SK-N-SH (cell line): ENCODE results near the gene NECTIN3. TPM values are rescaled to one million over a fixed set of nuclear protein-coding genes. Genes with fewer than 3 reads are reported as not detected.

Source experiments
- CTCF ChIA-PET: fragments of 300-600, 350-600 bp; formaldehyde crosslinking; extraction: SDS; loops from one replicate; lab custom pipeline; 2021; lab: Yijun Ruan, JAX
- POLR2A ChIA-PET: fragments of 350-600 bp; sonication (Branson Sonifier 250); formaldehyde crosslinking; extraction: SDS; loops from one replicate; lab custom pipeline; 2020; ENCODE audit warnings: antibody characterized with exemption, inconsistent platforms; lab: Yijun Ruan, JAX
- DNase-seq: peaks from one replicate; pipeline ENCODE4 v3.0.0; 2012
- H2AFZ ChIP-seq: fragments of 200-600 bp; sonication (generic); 2 replicates; pipeline ENCODE4 v1.8.1; 2016; ENCODE audit warnings: antibody characterized with exemption, mild to moderate bottlenecking, low read depth
- H3F3A ChIP-seq: fragments of 200-600 bp; sonication (generic); replicated peaks from 2 replicates; pipeline ENCODE3; 2016; ENCODE audit warnings: antibody characterized with exemption, mild to moderate bottlenecking; ENCODE audit not compliant: insufficient read depth
- H3K27ac ChIP-seq, 2 experiments: fragments of 200-500 bp in 1 of 2; fragments of 200-600 bp in 1 of 2; sonication (Bioruptor generic) in 1 of 2; sonication (generic), shearing (Covaris generic) in 1 of 2; 2 replicates each; pipeline versions ENCODE4 v1.5.1 to v1.6.1; 2014 to 2016; ENCODE audit warnings: low read depth in 2 of 2, inconsistent platforms in 1 of 2, low read length in 1 of 2, mild to moderate bottlenecking in 1 of 2, mixed read lengths in 1 of 2
- H3K27me3 ChIP-seq: fragments of 200-600 bp; sonication (generic), shearing (Covaris generic); 2 replicates; pipeline ENCODE4 v1.6.1; 2016; ENCODE audit warnings: mixed run types; ENCODE audit not compliant: insufficient read depth
- H3K36me3 ChIP-seq, 2 experiments: fragments of 200-500 bp in 1 of 2; fragments of 200-600 bp in 1 of 2; sonication (Bioruptor generic) in 1 of 2; sonication (generic) in 1 of 2; replicated peaks in 1 of 2; 2 replicates each; pipeline versions ENCODE3 to v1.5.1; 2014 to 2016; ENCODE audit warnings: low read length in 1 of 2, mild to moderate bottlenecking in 1 of 2; ENCODE audit not compliant: insufficient read depth in 2 of 2, control insufficient read depth in 1 of 2
- H3K4me1 ChIP-seq, 2 experiments: fragments of 200-500 bp in 1 of 2; fragments of 200-600 bp in 1 of 2; sonication (Bioruptor generic) in 1 of 2; sonication (generic), shearing (Covaris generic) in 1 of 2; 2 replicates each; pipeline versions ENCODE4 v1.5.1 to v1.6.1; 2014 to 2016; ENCODE audit warnings: low read depth in 1 of 2, low read length in 1 of 2, mixed run types in 1 of 2; ENCODE audit not compliant: insufficient read depth in 2 of 2, control insufficient read depth in 1 of 2
- H3K4me2 ChIP-seq: fragments of 200-600 bp; sonication (generic), shearing (Covaris generic); 2 replicates; pipeline ENCODE4 v1.6.1; 2017; ENCODE audit warnings: mixed run types
- H3K4me3 ChIP-seq, 2 experiments: fragments of 200-500 bp in 1 of 2; fragments of 200-600 bp in 1 of 2; sonication (Bioruptor generic) in 1 of 2; sonication (generic), shearing (Covaris generic) in 1 of 2; 2 replicates each; pipeline versions ENCODE4 v1.5.1 to v1.8.1; 2014 to 2016; ENCODE audit warnings: low read depth in 2 of 2, inconsistent platforms in 1 of 2, low read length in 1 of 2, mild to moderate bottlenecking in 1 of 2, mixed read lengths in 1 of 2, moderate library complexity in 1 of 2
- H3K79me2 ChIP-seq: fragments of 200-600 bp; sonication (generic); 2 replicates; pipeline ENCODE4 v1.8.1; 2017; ENCODE audit warnings: mild to moderate bottlenecking; ENCODE audit not compliant: insufficient read depth
- H3K9ac ChIP-seq: fragments of 200-600 bp; sonication (generic); 2 replicates; pipeline ENCODE4 v1.6.1; 2017; ENCODE audit warnings: mixed run types
- H3K9me2 ChIP-seq: fragments of 200-600 bp; sonication (generic); 2 replicates; pipeline ENCODE4 v1.6.1; 2017; ENCODE audit warnings: mixed run types
- H3K9me3 ChIP-seq: fragments of 200-600 bp; sonication (generic); 2 replicates; pipeline ENCODE4 v1.6.1; 2017; ENCODE audit warnings: mixed run types, mild to moderate bottlenecking, moderate library complexity
- H4K20me1 ChIP-seq: fragments of 200-600 bp; sonication (generic); 2 replicates; pipeline ENCODE4 v1.6.1; 2017; ENCODE audit warnings: mild to moderate bottlenecking, mixed run types; ENCODE audit not compliant: insufficient read depth
- CHD2 ChIP-seq: fragments of 150-350 bp; IDR thresholded peaks from 2 replicates; pipeline ENCODE4 v1.6.1; 2018; ENCODE audit warnings: low read length; ENCODE audit not compliant: partially characterized antibody
- CTCF ChIP-seq: fragments of 200-600 bp; sonication (generic); IDR thresholded peaks from 2 replicates; pipeline ENCODE4 v1.6.1; 2017; ENCODE audit warnings: antibody characterized with exemption, mild to moderate bottlenecking, moderate library complexity
- ELF1 ChIP-seq: IDR thresholded peaks from 2 replicates; pipeline ENCODE4 v1.4.0; 2012
- EP300 ChIP-seq, 2 experiments: IDR thresholded peaks; 2 replicates each; pipeline versions ENCODE4 v1.4.0 to v1.6.1; 2012; ENCODE audit warnings: borderline replicate concordance in 1 of 2, low read depth in 1 of 2, low read length in 1 of 2
- EZH2phosphoT487 ChIP-seq: fragments of 200-600 bp; sonication (generic); IDR thresholded peaks from 2 replicates; pipeline ENCODE4 v1.6.1; 2017; ENCODE audit warnings: low read depth, mixed run types, mild to moderate bottlenecking, antibody characterized with exemption, moderate library complexity, borderline replicate concordance
- GABPA ChIP-seq: IDR thresholded peaks from 2 replicates; pipeline ENCODE4 v1.4.0; 2012; ENCODE audit warnings: low read depth, mild to moderate bottlenecking
- IRF3 ChIP-seq: fragments of 150-350 bp; IDR thresholded peaks from 2 replicates; pipeline ENCODE4 v1.6.1; 2016; ENCODE audit warnings: mild to moderate bottlenecking, low read depth, low read length
- JUND ChIP-seq: IDR thresholded peaks from 2 replicates; pipeline ENCODE4 v1.4.0; 2012
- NRF1 ChIP-seq: IDR thresholded peaks from 2 replicates; pipeline ENCODE4 v1.6.1; 2012; ENCODE audit warnings: low read depth, mild to moderate bottlenecking, low read length
- POLR2AphosphoS5 ChIP-seq: IDR thresholded peaks from 2 replicates; pipeline ENCODE4 v1.6.1; 2012; ENCODE audit warnings: low read depth, low read length
- RAD21 ChIP-seq: IDR thresholded peaks from 2 replicates; pipeline ENCODE4 v1.6.1; 2012; ENCODE audit warnings: mild to moderate bottlenecking, low read length
- RCOR1 ChIP-seq: fragments of 150-350 bp; IDR thresholded peaks from 2 replicates; pipeline ENCODE4 v1.6.1; 2017; ENCODE audit warnings: antibody characterized with exemption, low read length
- RFX5 ChIP-seq: IDR thresholded peaks from 2 replicates; pipeline ENCODE4 v1.6.1; 2012; ENCODE audit warnings: mild to moderate bottlenecking, improper control_type of control experiment, low read length
- RXRA ChIP-seq: IDR thresholded peaks from 2 replicates; pipeline ENCODE4 v1.4.0; 2012; ENCODE audit warnings: low read depth, mild to moderate bottlenecking, borderline replicate concordance
- SMC3 ChIP-seq: IDR thresholded peaks from 2 replicates; pipeline ENCODE4 v1.6.1; 2012; ENCODE audit warnings: low read depth, low read length, improper control_type of control experiment
- TAF1 ChIP-seq: IDR thresholded peaks from 2 replicates; pipeline ENCODE4 v1.6.1; 2012; ENCODE audit warnings: low read depth, mild to moderate bottlenecking, low read length, moderate library complexity, borderline replicate concordance
- TEAD4 ChIP-seq: IDR thresholded peaks from 2 replicates; pipeline ENCODE4 v1.4.0; 2012; ENCODE audit warnings: mild to moderate bottlenecking, borderline replicate concordance; ENCODE audit not compliant: insufficient read depth
- WGBS: methylation state at CpG from one replicate; pipeline ENCODE4 v1.1.6; 2017; ENCODE audit warnings: low lambda C conversion rate; 5-methylcytosine and 5-hydroxymethylcytosine counted together
- polyA plus RNA-seq, 3 experiments: library from polyadenylated mRNA; depleted of rRNA; stranded (reverse); fragments of >200 nt; gene quantifications; 2 replicates each; pipeline ENCODE4 v1.2.3, GENCODE V29; 2012

NECTIN3 gene
- polyA plus RNA-seq, 1 of the 3 experiments (the other 2 are of a cell fraction) = 8.9 TPM

- H3K9ac ChIP-seq = no peak overlapping the region
- H3K9me2 ChIP-seq = no peaks in the 10 kb centered on the region
- H3K79me2 ChIP-seq = peaks cover 100% of the 10 kb centered on the region
- H4K20me1 ChIP-seq = peaks cover 69% of the 10 kb centered on the region
- POLR2A ChIA-PET = no interaction called here
- H3K36me3 ChIP-seq = no peaks in the 10 kb centered on the region
- peak overlapping the region; percentile 33; the same call in 1 of the 2 replicates for H3K4me2 ChIP-seq
- H3K27ac ChIP-seq = peak overlapping the region in 1 of 2 experiments; percentile 33; a peak in 1 of 4 replicates
- H3K9me3 ChIP-seq = no peaks in the 10 kb centered on the region
- H3K4me3 ChIP-seq = peak overlapping the region in 1 of 2 experiments; percentile 12; a peak in 1 of 4 replicates
- CTCF ChIA-PET = interaction anchor here (0.5 to 3.0 kb wide), 34 partner anchors 10 to 1806 kb away, joined by 3 to 19 read pairs (median 3); partner anchors contain the start of gene NECTIN3
- TF ChIP-seq RFX5 (no peak), RAD21 (peak; percentile 72), SMC3 (peak; percentile 25; the same call in 1 of the 2 replicates), IRF3 (no peak), POLR2AphosphoS5 (no peak), ELF1 (no peak), EZH2phosphoT487 (no peak), CTCF (peak; percentile 74)
- TF ChIP-seq, all 33 proteins: peak for 3
- peak; percentile 30 for DNase-seq
- Histone ChIP-seq H3F3A (peaks cover 8% of the 10 kb centered on the region), H3K27me3 (no peaks in the 10 kb centered on the region), H2AFZ (no peak overlapping the region), H3K4me1 (peaks cover 0 to 12% of the 10 kb centered on the region in 2 experiments; a peak in 2 of 4 replicates)
- WGBS = 71% methylated on average over 1 of the region's 1 CpG
These were observed 8.8 kb downstream of the NECTIN3 start for GRCh38 chr3:111080413-111080812.

- H3K4me3 ChIP-seq = peak overlapping the region in 1 of 2 experiments; percentile 12; a peak in 1 of 4 replicates
- H4K20me1 ChIP-seq = peaks cover 69% of the 10 kb centered on the region
- POLR2A ChIA-PET = no interaction called here
These were observed 9.5 kb downstream of the NECTIN3 start for GRCh38 chr3:111081008-111081545.

More at GRCh38 chr3:111081008-111081545, 9.5 kb downstream of the NECTIN3 start:
- no peak for DNase-seq
- no peaks in the 10 kb centered on the region for H3K27me3 ChIP-seq
- H3K9ac ChIP-seq = no peak overlapping the region
- 84% methylated on average over 3 of the region's 3 CpGs for WGBS
- peaks cover 0 to 3% of the 10 kb centered on the region in 2 experiments for H3K36me3 ChIP-seq
- TF ChIP-seq NRF1 (no peak), CHD2 (no peak), RXRA (no peak), EP300 (IDR thresholded peaks at IDR 0.05; ENCODE audit: borderline replicate concordance in 1 of 2, low read depth in 1 of 2, low read length in 1 of 2) (no peak), RCOR1 (no peak), GABPA (no peak), TAF1 (no peak), JUND (no peak), TEAD4 (no peak), IRF3 (no peak)
- CTCF ChIA-PET = interaction anchor here (0.5 to 3.0 kb wide), 23 partner anchors 10 to 1805 kb away, joined by 3 to 19 read pairs (median 3); partner anchors contain the start of gene NECTIN3
- peaks cover 0 to 12% of the 10 kb centered on the region in 2 experiments; a peak in 2 of 4 replicates for H3K4me1 ChIP-seq
- peak overlapping the region in 1 of 2 experiments; percentile 33; a peak in 1 of 4 replicates for H3K27ac ChIP-seq
- H2AFZ ChIP-seq = no peak overlapping the region
- H3K9me2 ChIP-seq = no peaks in the 10 kb centered on the region
- H3F3A ChIP-seq = peaks cover 13% of the 10 kb centered on the region
- H3K4me2 ChIP-seq = peak overlapping the region; percentile 33
- no peaks in the 10 kb centered on the region for H3K9me3 ChIP-seq
- peaks cover 100% of the 10 kb centered on the region for H3K79me2 ChIP-seq
